ENCODE data around the gene TBL3. TPM values are rescaled to one million over a fixed set of nuclear protein-coding genes. Genes with fewer than 3 reads are reported as not detected.
A peak's percentile ranks its signal among the peaks of the same experiment; 100 is the strongest.

Gene TBL3
- total and polyA plus RNA-seq, 2 donors (not counting 1 experiment from before 2014, with no cell fraction given), result 31.9 to 52.2 TPM

GRCh38 chr16:1973461-1974156 lies 1.8 kb downstream of the TBL3 start:
- Mint-ChIP-seq H3K4me1 (peaks cover 21% of the 10 kb centered on the region), H3K27me3 (no peaks in the 10 kb centered on the region), H3K27ac (no peak overlapping the region), H3K4me3 (peak overlapping the region; percentile 47), H3K9me3 (ENCODE audit: insufficient read depth) (no peaks in the 10 kb centered on the region)
- intact Hi-C loops (cut with micrococcal nuclease), result loop anchor here (5.0 kb wide), 1 partner anchor 266 kb away; the partner anchor contains the start of gene MAPK8IP3
- TF ChIP-seq CTCF (IDR thresholded peaks at IDR 0.05) (no peak), EZH2 (IDR thresholded peaks at IDR 0.05; ENCODE audit: borderline replicate concordance, insufficient read depth, low read depth, low read length, poor library complexity, severe bottlenecking) (no peak)
- H3K27me3 ChIP-seq (replicated peaks in 1 of 4; ENCODE audit: control extremely low read depth in 1 of 4, control insufficient read depth in 3 of 4, insufficient read depth in 4 of 4, low read length in 3 of 4), result peaks cover 0 to 25% (median 1%) of the 10 kb centered on the region in 4 experiments
- H3K4me1 ChIP-seq (ENCODE audit: control insufficient read depth in 2 of 2, insufficient read depth in 2 of 2, low read length in 2 of 2), result peaks cover 9 to 19% of the 10 kb centered on the region in 2 donors
- no peak overlapping the region for H3K4me2 ChIP-seq (replicated peaks; ENCODE audit: low read depth, low read length, poor library complexity, severe bottlenecking)
- POLR2A ChIA-PET, result interaction anchor here (1.1 kb wide), 1 partner anchor 9 kb away, joined by 4 read pairs; the partner anchor contains the start of gene RPS2
- ATAC-seq (ENCODE audit: low read depth) (no peak), DNase-seq (no peak)
- WGBS (ENCODE audit: insufficient coverage), result 97% methylated on average over 13 of the region's 16 CpGs
- H3K9me3 ChIP-seq (ENCODE audit: control extremely low read depth in 1 of 3, control insufficient read depth in 2 of 3, insufficient read depth in 1 of 3, low read length in 2 of 3), result peaks cover 0 to 3% (median 0%) of the 10 kb centered on the region in 3 donors
- CTCF ChIA-PET, result interaction anchor here (1.4 kb wide), 1 partner anchor 11 kb away, joined by 4 read pairs; the partner anchor contains the start of gene GFER
- H3K36me3 ChIP-seq (replicated peaks in 1 of 2; ENCODE audit: control extremely low read depth in 1 of 2, control insufficient read depth in 1 of 2, extremely low read depth in 1 of 2, insufficient read depth in 2 of 2, low read length in 1 of 2), result peaks cover 0 to 41% of the 10 kb centered on the region in 2 experiments
- H2AFZ ChIP-seq (ENCODE audit: insufficient read depth, low read depth, low read length, poor library complexity, severe bottlenecking), result no peak overlapping the region
- peaks cover 48% of the 10 kb centered on the region for H4K20me1 ChIP-seq (ENCODE audit: control insufficient read depth, insufficient read depth, low read length, poor library complexity, severe bottlenecking)
- no peak overlapping the region for H3K4me3 ChIP-seq (ENCODE audit: control extremely low read depth in 1 of 5, extremely low read depth in 1 of 5, insufficient read depth in 1 of 5, low read depth in 2 of 5, low read length in 4 of 5)
- H3K9ac ChIP-seq (ENCODE audit: low read length), result no peak overlapping the region
- no peak overlapping the region for H3K27ac ChIP-seq (ENCODE audit: low read length in 2 of 2)
- peaks cover 40% of the 10 kb centered on the region for H3K79me2 ChIP-seq (ENCODE audit: control insufficient read depth, insufficient read depth, low read length)
